T-helper 1 cell treated with Interleukin-12 subunit alpha and Interleukin-12 subunit beta and Interleukin-4 antibody, amounts not matched to agents 30 μg/mL and 1 μg/mL, for 36 hours (primary cell): ENCODE data around the gene VAMP5.

Experiments
- H3K27ac Mint-ChIP-seq: one replicate; pipeline ENCODE4 v1.8.0; 2021; ENCODE audit warnings: mild to moderate bottlenecking, mixed read lengths
- H3K27me3 Mint-ChIP-seq: one replicate; pipeline ENCODE4 v1.8.0; 2021; ENCODE audit warnings: low read depth, mixed read lengths
- H3K36me3 Mint-ChIP-seq: one replicate; pipeline ENCODE4 v1.8.0; 2021; ENCODE audit warnings: low read depth, mixed read lengths
- H3K4me1 Mint-ChIP-seq: one replicate; pipeline ENCODE4 v1.8.0; 2021; ENCODE audit warnings: low read depth, mixed read lengths
- H3K4me3 Mint-ChIP-seq: one replicate; pipeline ENCODE4 v1.8.0; 2021; ENCODE audit warnings: mild to moderate bottlenecking, moderate library complexity, mixed read lengths
- H3K9me3 Mint-ChIP-seq: one replicate; pipeline ENCODE4 v1.8.0; 2021; ENCODE audit warnings: mixed read lengths

Gene VAMP5

GRCh38 chr2:85561280-85562212 is 22.7 kb upstream of the VAMP5 start, which contains the start of gene GGCX:
Gene GGCX, minus strand, starts transcription at chr2:85561493. Its CDS starts 65 bp downstream, at chr2:85561428.
- Mint-ChIP-seq H3K27ac (peak within 1 kb of the TSS; percentile 93), H3K4me3 (peak within 1 kb of the TSS; percentile 91), H3K9me3 (no peaks in the 10 kb centered on the region), H3K27me3 (peaks cover 4% of the 10 kb centered on the region), H3K36me3 (no peaks in the 10 kb centered on the region), H3K4me1 (peaks cover 22% of the 10 kb centered on the region)

GRCh38 chr2:85564144-85564563 is 20.1 kb upstream of the VAMP5 start:
- H3K4me1 Mint-ChIP-seq = peaks cover 20% of the 10 kb centered on the region
- H3K4me3 Mint-ChIP-seq = peak overlapping the region; percentile 8
- H3K9me3 Mint-ChIP-seq = no peaks in the 10 kb centered on the region
- no peaks in the 10 kb centered on the region for H3K36me3 Mint-ChIP-seq
- peak overlapping the region; percentile 14 for H3K27ac Mint-ChIP-seq
- H3K27me3 Mint-ChIP-seq = peaks cover 7% of the 10 kb centered on the region

- H3K27me3 Mint-ChIP-seq = peaks cover 22% of the 10 kb centered on the region
- no peaks in the 10 kb centered on the region for H3K9me3 Mint-ChIP-seq
- peaks cover 8% of the 10 kb centered on the region for H3K4me1 Mint-ChIP-seq
- H3K27ac Mint-ChIP-seq = no peak overlapping the region
- no peak overlapping the region for H3K4me3 Mint-ChIP-seq
- H3K36me3 Mint-ChIP-seq = no peaks in the 10 kb centered on the region
Measured at GRCh38 chr2:85566265-85566664, 18.0 kb upstream of the VAMP5 start.

GRCh38 chr2:85575739-85576138 is 8.5 kb upstream of the VAMP5 start:
- Mint-ChIP-seq H3K9me3 (no peaks in the 10 kb centered on the region), H3K36me3 (peaks cover 11% of the 10 kb centered on the region), H3K4me3 (no peak overlapping the region), H3K27ac (no peak overlapping the region), H3K4me1 (peaks cover 27% of the 10 kb centered on the region), H3K27me3 (peaks cover 19% of the 10 kb centered on the region)

GRCh38 chr2:85577063-85577385 is 7.2 kb upstream of the VAMP5 start:
- H3K27ac Mint-ChIP-seq = peak overlapping the region; percentile 77
- H3K27me3 Mint-ChIP-seq = peaks cover 7% of the 10 kb centered on the region
- H3K4me3 Mint-ChIP-seq = peak overlapping the region; percentile 93
- peaks cover 33% of the 10 kb centered on the region for H3K4me1 Mint-ChIP-seq
- no peaks in the 10 kb centered on the region for H3K9me3 Mint-ChIP-seq
- H3K36me3 Mint-ChIP-seq = peaks cover 19% of the 10 kb centered on the region

- Mint-ChIP-seq H3K27ac (peak within 1 kb of the TSS; percentile 77), H3K4me3 (peak within 1 kb of the TSS; percentile 93), H3K4me1 (peaks cover 33% of the 10 kb centered on the region), H3K27me3 (peaks cover 3% of the 10 kb centered on the region), H3K36me3 (peaks cover 25% of the 10 kb centered on the region), H3K9me3 (no peaks in the 10 kb centered on the region)
Measured at GRCh38 chr2:85577386-85578242, 6.6 kb upstream of the VAMP5 start, which contains the start of gene VAMP8. Gene VAMP8, plus strand, starts transcription at chr2:85577586. Its CDS starts 61 bp downstream, at chr2:85577647.

GRCh38 chr2:85578243-85579180 is 5.7 kb upstream of the VAMP5 start:
- Mint-ChIP-seq H3K27me3 (no peaks in the 10 kb centered on the region), H3K4me3 (peak overlapping the region; percentile 93), H3K36me3 (peaks cover 27% of the 10 kb centered on the region), H3K9me3 (no peaks in the 10 kb centered on the region), H3K27ac (peak overlapping the region; percentile 77), H3K4me1 (peaks cover 39% of the 10 kb centered on the region)

- peaks cover 29% of the 10 kb centered on the region for H3K36me3 Mint-ChIP-seq
- H3K9me3 Mint-ChIP-seq = no peaks in the 10 kb centered on the region
- peak overlapping the region; percentile 93 for H3K4me3 Mint-ChIP-seq
- peaks cover 45% of the 10 kb centered on the region for H3K4me1 Mint-ChIP-seq
- peak overlapping the region; percentile 70 for H3K27ac Mint-ChIP-seq
- H3K27me3 Mint-ChIP-seq = no peaks in the 10 kb centered on the region
Measured at GRCh38 chr2:85579266-85579935, 4.8 kb upstream of the VAMP5 start.

- H3K27me3 Mint-ChIP-seq = no peaks in the 10 kb centered on the region
- no peaks in the 10 kb centered on the region for H3K9me3 Mint-ChIP-seq
- H3K4me1 Mint-ChIP-seq = peaks cover 50% of the 10 kb centered on the region
- H3K27ac Mint-ChIP-seq = no peak overlapping the region
- peak overlapping the region; percentile 53 for H3K4me3 Mint-ChIP-seq
- peaks cover 29% of the 10 kb centered on the region for H3K36me3 Mint-ChIP-seq
Measured at GRCh38 chr2:85580206-85580605, 4.0 kb upstream of the VAMP5 start.

GRCh38 chr2:85582492-85582891 is 1.7 kb upstream of the VAMP5 start:
- Mint-ChIP-seq H3K9me3 (no peaks in the 10 kb centered on the region), H3K27ac (peak overlapping the region; percentile 16), H3K4me1 (peaks cover 59% of the 10 kb centered on the region), H3K4me3 (peak overlapping the region; percentile 2), H3K27me3 (no peaks in the 10 kb centered on the region), H3K36me3 (peaks cover 28% of the 10 kb centered on the region)

- Mint-ChIP-seq H3K36me3 (peaks cover 32% of the 10 kb centered on the region), H3K4me1 (peaks cover 56% of the 10 kb centered on the region), H3K9me3 (no peaks in the 10 kb centered on the region), H3K27ac (peak overlapping the region; percentile 80), H3K4me3 (peak overlapping the region; percentile 77), H3K27me3 (no peaks in the 10 kb centered on the region)
Measured at GRCh38 chr2:85583667-85584353, 421 bp upstream of the VAMP5 start.

GRCh38 chr2:85584857-85585780 is 888 bp downstream of the VAMP5 start:
- H3K9me3 Mint-ChIP-seq = no peaks in the 10 kb centered on the region
- H3K4me1 Mint-ChIP-seq = peaks cover 46% of the 10 kb centered on the region
- peak overlapping the region; percentile 91 for H3K27ac Mint-ChIP-seq
- peak overlapping the region; percentile 88 for H3K4me3 Mint-ChIP-seq
- H3K27me3 Mint-ChIP-seq = no peaks in the 10 kb centered on the region
- peaks cover 28% of the 10 kb centered on the region for H3K36me3 Mint-ChIP-seq
